GM18868 (cell line): Measurements from ENCODE around the gene TAL1.

Experiments used
- ATAC-seq: cut with Tn5 transposase; IDR thresholded peaks from one replicate; pipeline ENCODE4 v1.9.1; 2021; ENCODE audit warnings: mild to moderate bottlenecking, moderate library complexity; ENCODE audit not compliant: unreplicated experiment

Gene TAL1

DNA sequence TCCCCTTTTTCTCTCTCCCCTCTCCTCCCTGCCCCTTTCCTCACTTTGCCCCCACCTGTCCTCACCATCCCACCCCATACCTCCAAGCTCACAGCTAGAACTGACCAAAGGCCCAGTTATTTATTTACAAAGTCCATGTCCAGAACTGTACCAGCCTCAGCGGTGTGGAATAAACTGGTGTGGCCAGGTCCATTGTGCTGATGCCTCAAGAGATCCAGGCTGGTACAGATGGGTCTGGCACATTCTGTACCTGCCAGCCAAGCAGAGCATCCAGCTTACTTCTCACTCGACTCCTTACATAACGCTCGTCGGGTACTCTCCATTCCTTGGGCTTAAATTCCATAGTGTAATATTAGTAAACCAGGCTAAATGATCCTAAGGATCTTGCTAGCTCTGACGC lies 54.0 kb downstream of the TAL1 start:
- ATAC-seq = no peak

DNA sequence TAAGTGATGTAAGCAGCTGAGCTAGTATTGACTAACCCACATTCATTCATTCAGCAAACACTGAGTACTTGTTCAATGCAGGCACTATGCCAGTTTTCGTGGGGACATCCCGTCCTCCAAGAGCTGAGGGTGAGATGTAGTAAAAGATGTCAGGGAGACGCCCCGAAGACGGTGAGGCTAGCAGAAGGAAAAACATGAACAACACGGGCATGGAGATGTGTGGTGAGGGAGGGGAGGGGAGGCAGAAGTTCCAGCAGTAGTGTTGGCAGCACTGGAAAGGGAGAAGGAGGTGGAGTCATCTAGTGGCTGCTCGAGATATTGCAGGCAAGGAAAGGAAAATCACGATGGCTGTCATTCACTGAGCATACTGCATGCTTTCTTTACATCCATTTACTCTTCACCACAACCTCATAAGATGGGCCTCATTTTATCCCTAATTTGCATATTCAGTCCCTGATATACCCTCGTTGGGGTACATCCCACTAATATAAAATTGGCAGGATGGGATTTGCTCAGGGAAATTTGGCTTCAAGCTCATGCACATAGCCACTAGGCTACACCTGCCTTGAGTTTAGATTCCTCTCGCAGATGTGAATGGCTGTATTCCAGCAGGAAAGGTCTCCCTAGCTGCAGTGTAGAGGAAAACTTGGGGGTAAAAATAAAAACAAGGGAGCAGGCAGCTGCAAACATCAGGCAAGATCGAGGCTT lies 56.6 kb downstream of the TAL1 start:
- peak; percentile 63 for ATAC-seq

DNA sequence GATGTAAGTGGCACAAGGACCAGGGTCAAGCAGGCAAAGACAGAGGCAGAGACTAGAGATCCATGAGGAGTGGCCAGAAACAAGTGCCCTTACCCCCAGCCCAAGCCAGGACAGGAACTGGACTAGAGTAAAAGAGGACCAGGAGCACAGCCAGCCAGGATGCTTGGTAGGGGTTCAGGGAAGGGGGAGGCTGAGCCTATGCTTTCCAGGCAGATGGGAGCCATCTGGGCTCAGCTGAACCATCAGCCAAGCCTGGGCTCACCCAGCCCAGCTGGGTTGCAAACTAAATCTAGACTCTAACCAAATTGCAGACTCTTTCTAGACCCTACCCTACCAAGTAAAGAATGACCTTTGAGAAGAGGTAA lies 57.4 kb downstream of the TAL1 start:
- no peak for ATAC-seq

DNA sequence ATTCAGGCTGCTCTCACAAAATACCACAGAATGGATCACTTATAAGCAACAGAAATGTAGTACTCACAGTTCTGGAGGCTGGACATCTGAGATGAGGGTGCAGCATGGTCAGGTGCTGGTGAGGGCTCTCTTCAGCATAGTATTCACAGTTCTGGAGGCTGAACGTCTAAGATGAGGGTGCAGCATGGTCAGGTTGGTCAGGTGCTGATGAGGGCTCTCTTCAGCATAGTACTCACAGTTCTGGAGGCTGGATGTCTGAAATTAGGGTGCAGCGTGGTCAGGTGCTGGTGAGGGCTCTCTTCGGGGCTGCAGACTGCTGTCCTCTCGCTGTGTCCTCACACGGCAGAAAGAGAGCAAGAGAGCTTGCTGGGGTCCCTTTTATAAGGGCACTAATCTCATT lies 59.2 kb downstream of the TAL1 start:
- no peak for ATAC-seq
